Kasumi-1 (cell line): ENCODE measurements around the gene ATP6V1G2.
"Not testable (repeated sequence)": the region's sequence is repeated elsewhere in the genome, so short reads cannot be mapped to it uniquely, and the experiment has no call there.

Experiments
- DNase-seq, 2 experiments: peaks; one replicate each; lab custom pipeline; 2025; lab: John Stamatoyannopoulos, UW

Gene ATP6V1G2

DNA sequence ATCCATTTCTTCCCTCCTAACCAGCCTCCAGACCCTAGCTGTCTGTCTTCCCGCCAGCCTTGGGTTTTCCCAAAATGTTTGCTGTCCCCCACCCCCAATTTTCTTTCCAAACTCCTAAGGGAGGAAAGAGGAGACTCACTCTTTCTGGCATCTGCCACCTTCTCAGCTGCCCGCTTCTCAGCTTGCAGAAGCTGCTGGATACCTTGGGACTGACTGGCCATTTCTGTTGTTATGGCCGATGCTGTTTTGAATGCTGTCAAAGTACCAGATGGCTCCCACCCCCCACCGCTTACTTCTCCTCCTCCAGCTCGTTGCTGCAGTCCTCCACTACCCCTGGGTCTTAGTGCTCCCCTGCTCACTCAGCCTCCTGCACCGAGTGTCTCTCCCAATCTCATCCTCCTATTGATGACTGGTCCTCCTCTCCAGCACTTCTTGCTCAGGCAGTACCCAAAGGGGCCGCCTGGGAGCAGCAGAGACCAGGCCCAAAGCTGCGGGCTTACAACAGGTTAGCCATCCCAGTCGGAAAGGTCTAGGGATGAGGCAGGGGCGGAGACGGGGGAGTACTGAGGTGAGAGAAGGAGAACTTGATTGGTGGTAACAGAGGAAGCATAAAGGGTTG lies at the start of gene ATP6V1G2:
ATP6V1G2 (minus strand) TSS at position 270 of the 619 bp plus-strand sequence; CDS start at position 221, 49 bp downstream.
- peak; percentile 93 to 94 for DNase-seq

DNA sequence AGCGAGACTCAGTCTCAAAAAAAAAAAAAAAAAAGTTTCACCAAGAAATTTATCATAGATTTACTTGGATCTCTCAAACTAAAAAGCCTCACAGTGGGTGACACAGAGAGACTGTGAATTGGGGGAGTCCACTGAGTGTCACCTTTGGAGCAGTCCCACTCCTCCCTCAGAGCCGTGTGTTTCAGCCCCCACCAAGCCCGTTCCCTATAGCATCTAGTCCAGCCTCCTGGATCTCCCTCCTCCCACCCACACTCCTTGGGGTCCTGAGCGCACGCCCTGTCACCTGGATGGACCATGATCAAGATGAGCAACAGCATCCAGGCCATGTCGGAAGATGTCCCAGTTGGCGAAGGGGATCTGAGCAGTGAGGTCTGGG lies 46.0 kb upstream of the ATP6V1G2 start:
- no peak for DNase-seq

DNA sequence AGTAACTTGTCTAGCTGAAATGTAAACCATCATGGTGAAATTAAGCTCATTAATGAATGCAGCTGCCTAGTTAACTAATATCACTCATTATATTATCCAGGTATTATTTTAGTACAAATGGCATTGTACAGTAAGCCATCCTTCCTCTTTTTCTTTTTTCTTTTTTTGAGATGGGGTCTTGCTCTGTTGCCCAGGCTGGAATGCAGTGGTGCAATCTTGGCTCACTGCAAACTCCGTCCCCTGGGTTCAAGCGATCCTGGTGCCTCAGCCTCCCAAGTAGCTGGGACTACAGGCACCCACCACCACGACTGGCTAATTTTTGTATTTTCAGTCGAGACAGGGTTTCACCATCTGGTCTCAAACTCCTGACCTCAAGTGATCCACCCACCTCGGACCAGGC lies 44.3 kb upstream of the ATP6V1G2 start:
- DNase-seq, result not testable (repeated sequence)

DNA sequence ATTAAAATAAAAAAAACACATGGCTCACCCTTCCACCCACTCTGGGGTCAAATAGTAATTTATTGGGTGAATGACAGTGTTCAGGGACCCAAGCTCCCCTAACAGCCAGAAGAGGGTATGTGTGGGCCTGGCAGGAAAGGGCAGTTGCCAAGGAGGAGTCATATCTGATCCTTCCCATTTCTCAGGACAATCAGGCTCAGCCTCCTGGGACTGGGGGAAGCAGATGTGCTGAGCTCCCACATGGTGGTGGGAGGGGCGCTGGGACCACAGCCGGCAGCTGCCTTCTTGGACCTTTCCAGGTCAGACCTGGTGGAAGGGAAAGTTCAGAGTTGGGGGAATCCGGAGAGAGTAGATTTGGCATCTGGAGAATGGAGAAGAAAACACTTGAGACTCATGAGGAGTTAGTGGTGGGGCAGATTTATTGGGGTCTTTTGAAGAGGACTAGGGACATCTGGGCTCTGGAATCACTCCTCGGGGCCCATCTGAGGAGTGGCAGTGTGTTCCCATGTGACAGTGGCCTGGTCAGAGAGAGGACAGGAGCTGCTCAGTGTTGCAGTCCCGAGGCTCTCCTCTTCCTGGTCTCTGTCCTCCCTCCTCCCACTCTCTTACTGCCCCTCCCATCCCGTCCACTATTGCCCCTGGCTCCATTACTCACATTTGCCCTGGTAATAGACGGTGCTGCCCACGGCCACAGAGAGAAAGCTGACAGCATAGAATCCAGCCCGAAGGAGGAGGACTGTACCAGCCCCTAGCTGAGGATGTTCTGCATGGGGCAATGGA lies 42.7 kb upstream of the ATP6V1G2 start:
- no peak for DNase-seq

DNA sequence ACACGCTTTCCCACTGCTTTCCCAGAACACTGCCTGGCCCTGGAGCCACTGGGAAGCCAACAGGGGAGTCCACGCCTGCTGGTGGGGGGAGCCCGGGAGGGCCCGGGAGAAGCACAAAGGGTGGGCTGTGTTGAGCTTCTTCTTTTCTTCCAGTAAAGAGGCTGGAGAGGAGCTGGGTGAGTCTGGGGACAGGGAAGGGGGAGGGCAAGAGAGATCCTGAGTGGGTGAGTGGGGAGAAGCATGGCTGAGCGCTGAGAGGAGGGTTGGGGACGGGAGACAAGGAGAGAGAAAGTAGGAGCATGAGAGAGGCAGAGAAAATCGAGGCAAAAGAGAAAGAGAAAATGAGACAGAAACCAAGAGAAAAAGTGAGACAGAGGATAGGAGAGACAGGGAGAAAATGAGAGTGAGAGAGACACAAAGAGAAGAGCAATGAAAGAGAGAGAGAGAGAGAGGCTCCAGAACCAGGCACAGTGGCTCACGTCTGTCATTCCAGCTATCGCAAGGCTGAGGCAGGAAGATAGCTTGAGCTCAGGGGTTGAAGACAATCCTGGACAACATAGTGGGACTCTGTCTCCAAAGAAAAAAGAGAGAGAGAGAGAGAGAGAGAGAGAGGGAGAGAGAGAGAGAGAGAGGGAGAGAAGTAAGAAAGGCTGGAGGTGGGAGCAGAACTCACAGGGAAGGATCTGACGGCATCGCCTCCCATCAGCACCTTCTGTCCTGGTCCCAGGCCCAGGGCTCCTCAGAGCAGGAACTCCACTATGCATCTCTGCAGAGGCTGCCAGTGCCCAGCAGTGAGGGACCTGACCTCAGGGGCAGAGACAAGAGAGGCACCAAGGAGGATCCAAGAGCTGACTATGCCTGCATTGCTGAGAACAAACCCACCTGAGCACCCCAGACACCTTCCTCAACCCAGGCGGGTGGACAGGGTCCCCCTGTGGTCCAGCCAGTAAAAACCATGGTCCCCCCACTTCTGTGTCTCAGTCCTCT lies 41.7 kb upstream of the ATP6V1G2 start:
- DNase-seq, result no peak

DNA sequence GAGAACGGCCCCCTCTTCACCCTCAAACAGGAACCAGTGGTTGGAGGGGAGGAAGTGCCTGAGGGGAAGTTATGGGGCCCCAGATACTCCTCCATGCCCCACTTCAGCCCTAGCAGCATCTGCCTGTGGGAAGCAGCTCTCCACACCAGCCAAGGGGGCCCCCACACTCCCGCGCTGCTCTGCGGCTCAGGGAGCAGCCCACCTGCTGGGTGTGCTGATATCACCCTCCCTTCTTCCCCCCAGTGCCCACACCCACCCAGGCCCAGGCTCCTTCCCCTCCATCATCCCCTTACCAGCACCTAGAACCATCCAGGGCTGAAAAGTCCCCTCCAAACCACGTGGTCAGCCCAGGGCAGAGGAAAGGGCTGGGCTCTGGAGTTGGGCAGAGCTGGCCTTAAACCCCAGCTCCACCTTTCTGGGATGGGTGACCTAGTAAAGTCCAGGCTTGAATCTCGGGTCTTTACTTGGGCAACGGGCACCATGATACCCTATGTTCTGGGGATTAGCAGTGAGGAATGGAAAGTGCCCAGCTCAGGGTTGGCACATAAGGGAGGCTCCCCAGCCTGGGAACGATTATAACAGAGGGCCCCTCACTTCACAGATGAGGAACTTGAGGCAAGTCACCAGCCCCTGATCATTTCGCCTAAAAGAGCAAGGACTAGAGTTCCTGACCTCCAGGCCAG lies 40.3 kb upstream of the ATP6V1G2 start:
- DNase-seq, result peak; percentile 94 to 96

DNA sequence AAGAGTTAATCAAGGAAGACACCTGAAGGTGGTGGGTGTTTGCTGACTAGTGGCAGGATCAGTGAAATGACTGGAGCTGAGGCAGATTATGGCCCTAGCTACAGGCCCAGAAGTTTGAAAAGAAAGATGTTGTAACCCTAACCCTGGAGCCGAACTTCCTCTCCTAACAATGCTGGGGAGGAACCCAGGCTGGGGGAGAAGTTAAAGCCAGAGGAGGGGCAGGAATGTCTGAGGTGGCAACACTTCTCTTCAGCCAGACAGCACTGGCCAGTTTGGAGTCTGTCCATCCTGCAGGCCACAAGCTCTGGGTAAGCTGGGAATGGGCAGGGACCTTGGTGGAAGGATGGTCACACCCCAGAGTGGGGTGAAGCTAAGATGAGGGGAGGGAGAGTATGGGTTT lies 39.6 kb upstream of the ATP6V1G2 start, which contains the start of gene LST1:
LST1 (plus strand) TSS at position 270 of the 400 bp plus-strand sequence. CDS start 1,023 bp downstream, outside the sequence.
- DNase-seq, result peak; percentile 90 to 93

DNA sequence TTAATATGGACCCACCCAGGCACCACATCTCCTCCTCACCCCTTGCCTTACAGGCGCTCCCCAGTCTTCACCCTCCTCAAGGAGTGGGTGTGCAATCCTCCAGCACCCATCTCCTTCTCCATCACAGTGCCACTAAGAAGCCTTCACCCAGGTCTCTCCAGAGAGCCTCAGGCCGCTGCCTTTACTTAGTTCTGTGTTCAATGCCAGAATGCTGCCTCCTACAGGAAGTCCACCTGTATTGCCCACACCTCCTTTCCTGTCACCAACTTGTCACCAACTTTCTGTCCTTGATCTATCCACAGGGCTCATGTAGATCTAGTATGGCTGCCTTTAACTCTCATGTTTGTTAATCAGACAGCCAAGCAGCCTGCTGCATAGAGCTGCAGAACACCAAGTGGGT lies 39.1 kb upstream of the ATP6V1G2 start:
- peak; percentile 60 to 63 for DNase-seq

DNA sequence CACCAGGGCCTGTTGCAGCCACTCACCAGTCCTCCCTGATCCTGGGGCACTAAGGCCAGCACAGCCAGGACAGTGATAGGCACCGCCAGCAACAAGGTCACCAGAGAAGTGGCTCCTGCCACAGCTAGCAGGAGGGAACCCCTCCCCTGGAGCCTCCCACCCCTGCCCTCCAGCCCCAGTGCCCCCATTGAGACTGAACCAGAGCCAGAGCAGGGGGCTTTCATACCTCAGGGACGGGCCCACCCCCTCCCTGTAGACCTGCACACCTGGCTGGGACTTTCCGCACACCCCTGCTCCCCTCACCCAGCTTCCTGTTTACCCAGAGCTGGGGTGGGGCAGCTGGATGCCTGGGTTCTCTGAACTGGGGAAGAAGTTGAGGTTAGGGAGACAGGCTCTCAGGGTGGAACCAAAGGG lies 35.8 kb upstream of the ATP6V1G2 start, which contains the start of gene LTB:
LTB (minus strand) TSS at position 195 of the 414 bp plus-strand sequence; CDS start at position 188, 7 bp downstream.
- no peak for DNase-seq

DNA sequence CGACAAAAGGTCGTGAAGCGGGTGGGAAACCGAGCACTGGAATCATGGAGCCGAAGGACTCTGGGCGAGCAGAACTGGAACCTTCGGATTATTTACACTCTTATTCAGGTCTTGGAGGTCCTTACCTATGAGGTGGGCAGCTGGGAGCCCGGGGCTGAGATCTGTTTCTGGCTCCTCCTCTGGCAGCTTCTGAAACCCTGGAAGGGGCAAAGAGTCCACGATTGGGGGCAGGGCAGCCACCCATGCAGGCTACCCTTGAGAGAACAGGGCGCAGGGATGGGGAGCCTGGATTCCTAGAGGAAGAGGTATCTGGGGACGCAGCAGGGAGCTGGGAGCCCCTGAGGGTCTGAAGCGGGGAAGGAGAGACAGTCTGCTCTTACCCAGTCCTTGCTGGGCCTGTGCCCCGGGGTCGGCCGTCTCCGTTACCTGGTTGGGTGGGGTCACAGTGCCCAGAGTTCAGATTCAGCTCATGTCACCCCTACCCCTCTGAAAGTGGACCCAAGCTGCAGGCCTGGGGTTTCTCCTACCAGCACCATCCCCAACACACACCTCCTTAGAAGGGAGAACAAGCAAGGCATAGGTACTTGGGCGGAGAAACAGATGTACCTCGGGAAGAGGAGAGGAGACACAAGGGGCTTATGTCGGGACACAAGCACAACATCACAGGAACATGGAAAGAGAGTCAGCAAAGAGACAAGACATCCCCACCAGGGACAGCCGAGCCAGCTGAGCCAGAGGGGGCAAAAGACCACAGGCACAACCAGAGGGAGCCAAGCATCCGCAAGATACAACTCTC lies 35.2 kb upstream of the ATP6V1G2 start:
- DNase-seq, result no peak

DNA sequence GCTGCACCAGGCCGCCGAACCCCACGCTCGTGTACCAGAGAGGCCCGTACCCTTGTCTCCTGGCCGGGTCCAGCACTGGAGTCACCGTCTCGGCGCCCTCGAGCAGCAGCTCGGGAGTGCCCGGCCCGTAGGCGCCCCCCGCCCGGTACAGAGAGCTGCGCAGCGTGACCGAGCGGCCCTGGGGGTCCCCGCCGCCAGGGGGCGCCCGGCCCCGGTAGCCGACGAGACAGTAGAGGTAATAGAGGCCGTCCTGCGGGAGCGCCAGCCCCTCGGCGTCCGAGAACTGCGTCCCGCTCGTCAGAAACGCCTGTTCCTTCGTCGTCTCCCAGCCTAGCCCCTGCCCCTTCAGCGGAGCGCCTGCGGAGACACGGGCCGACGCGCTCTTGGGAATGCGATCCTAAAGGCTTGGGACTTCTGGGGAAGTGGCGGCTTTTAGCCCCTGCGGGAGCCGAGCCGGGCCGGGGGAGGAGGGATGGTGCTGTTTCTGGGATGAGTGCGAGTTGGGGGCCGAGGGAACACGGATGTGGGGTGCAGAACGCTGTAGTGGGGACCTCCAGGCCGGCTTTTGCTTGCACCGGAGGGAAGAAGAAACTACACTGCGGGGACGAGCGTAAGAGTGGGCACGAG lies 34.5 kb upstream of the ATP6V1G2 start:
- peak; percentile 77 to 79 for DNase-seq

DNA sequence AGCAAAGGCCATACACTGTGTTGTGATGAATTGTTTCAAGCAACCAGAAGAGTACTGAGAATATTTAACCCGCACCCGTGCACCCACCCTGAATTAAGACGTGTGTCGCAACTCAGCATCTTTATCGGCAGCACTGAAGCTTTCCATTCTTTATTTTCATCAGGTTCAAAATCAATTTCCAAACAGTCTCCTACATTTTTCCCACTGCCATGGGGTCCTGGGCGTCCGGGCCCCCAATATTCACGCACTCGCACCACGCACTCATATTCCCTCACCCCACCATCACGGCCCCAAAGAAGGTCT lies 34.0 kb upstream of the ATP6V1G2 start:
- DNase-seq, result no peak

DNA sequence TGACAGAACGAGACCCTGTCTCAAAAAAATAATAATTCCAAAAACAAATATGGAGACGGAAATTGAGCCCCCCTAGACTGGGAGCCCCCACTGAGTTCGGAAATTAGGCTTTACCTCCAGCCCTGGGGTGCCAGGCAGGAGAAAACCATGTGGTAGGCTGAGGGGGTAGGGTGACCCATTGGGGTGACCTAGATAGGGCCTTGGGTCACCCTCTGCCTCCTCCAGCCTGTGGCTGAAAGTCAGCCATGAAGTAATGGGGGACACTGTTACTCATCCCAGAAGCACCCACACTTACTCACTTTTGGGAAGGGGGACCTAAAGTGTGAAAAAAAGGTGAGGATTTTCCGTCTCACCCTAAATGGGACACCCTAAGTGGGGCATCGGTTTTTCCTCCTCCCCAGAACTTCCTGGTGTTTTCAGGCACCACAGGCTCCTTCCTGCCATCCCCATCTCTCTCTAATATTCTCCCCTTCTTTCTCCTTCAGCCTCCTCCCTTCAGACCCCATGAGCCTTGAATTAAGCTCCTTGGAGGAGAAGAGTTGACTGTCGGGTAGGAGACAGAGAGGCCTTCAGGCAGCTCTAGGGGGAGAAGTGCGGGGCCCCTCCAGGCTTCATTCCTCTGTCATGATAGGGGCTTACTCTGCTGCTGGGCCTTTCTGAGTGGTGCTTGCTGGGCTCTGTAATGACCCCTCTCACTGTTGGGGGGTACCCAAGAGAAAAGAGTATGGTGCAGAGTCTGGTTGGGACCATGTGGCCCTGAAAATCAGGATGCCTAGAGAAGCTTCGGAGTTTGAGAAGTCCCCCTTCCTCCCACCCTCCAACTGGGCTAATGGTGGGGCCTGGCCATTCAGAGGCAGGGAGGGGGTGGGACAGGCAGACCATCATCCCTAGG lies 33.4 kb upstream of the ATP6V1G2 start:
- no peak for DNase-seq

DNA sequence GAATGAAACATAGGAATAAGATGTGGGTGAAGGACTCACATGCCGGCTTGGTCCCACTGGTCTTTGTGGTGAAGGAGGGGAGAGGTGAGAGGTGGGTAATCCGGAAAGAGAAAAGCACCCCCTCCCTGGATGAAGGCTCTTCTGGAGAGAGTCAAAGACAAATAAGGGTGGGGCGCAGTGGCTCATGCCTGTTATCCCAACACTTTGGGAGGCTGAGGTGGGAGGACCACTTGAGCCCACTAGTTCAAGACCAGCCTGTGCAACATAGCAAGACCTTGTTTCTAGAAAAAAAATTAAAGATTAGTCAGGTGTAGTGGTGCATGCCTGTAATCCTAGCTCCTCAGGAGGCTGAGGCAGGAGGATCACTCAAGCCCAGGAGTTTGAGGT lies 32.7 kb upstream of the ATP6V1G2 start:
- no peak for DNase-seq

DNA sequence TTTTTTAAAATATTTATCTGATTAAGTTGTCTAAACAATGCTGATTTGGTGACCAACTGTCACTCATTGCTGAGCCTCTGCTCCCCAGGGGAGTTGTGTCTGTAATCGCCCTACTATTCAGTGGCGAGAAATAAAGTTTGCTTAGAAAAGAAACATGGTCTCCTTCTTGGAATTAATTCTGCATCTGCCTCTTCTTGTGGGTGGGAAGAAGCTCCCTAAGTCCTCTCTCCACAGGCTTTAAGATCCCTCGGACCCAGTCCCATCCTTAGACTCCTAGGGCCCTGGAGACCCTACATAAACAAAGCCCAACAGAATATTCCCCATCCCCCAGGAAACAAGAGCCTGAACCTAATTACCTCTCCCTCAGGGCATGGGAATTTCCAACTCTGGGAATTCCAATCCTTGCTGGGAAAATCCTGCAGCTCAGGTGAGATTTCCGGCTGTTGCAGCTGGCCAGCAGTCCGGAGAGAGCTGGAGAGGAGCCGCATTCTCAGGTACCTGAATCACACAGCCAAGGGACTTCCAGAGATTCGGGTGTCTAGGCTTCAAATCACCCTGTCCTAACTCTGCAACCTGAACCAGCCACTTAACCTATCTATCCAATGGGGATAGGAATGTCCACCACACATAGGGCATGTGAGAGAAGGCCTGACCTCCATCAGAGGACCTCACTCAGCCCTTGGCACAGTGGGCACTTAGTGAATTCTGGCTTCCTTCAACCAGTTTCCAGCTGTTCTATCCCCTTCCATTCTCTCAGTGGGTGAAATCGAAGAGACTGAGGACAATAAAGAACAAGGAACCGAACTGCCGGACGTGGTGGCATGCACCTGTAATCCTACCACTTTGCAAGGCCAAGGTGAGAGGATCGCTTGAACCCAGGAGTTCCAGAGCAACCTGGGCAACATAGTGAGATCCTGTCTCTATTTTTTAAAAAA lies 32.0 kb upstream of the ATP6V1G2 start:
- DNase-seq, result no peak

DNA sequence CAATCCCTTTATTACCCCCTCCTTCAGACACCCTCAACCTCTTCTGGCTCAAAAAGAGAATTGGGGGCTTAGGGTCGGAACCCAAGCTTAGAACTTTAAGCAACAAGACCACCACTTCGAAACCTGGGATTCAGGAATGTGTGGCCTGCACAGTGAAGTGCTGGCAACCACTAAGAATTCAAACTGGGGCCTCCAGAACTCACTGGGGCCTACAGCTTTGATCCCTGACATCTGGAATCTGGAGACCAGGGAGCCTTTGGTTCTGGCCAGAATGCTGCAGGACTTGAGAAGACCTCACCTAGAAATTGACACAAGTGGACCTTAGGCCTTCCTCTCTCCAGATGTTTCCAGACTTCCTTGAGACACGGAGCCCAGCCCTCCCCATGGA lies 31.2 kb upstream of the ATP6V1G2 start:
- DNase-seq, result no peak

DNA sequence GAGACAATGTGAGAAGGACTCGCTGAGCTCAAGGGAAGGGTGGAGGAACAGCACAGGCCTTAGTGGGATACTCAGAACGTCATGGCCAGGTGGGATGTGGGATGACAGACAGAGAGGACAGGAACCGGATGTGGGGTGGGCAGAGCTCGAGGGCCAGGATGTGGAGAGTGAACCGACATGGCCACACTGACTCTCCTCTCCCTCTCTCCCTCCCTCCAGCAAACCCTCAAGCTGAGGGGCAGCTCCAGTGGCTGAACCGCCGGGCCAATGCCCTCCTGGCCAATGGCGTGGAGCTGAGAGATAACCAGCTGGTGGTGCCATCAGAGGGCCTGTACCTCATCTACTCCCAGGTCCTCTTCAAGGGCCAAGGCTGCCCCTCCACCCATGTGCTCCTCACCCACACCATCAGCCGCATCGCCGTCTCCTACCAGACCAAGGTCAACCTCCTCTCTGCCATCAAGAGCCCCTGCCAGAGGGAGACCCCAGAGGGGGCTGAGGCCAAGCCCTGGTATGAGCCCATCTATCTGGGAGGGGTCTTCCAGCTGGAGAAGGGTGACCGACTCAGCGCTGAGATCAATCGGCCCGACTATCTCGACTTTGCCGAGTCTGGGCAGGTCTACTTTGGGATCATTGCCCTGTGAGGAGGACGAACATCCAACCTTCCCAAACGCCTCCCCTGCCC lies 30.6 kb upstream of the ATP6V1G2 start:
- no peak for DNase-seq
